ENCODE data around the gene CP.
"Not testable (repeated sequence)": the region's sequence is repeated elsewhere in the genome, so short reads cannot be mapped to it uniquely, and the experiment has no call there.

Gene CP

DNA sequence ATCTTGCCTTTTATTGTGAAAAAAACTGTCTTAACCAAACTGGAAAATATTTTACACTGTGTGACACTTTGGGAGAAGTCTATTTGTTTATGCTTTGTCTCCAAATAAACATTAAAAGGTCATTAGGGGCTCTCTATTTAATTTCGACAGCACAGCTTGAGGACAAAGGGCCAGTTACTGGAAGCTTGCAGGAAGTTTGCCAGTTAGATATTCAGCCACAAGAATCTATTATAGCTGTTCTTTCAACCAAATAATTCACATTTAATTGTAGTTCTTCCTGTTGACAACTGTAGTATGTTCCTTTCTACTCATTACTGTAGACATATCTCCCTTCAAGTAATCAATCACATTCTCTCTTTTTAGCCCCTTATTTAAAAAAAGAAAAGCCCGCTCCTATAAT lies 6.1 kb downstream of the CP start:
- no peak overlapping the region for H3K4me3 Mint-ChIP-seq
- H3K9me3 Mint-ChIP-seq, result peaks cover 4% of the 10 kb centered on the region in 2 donors
- H3K4me1 Mint-ChIP-seq, result no peaks in the 10 kb centered on the region
- no peak for ATAC-seq (replicated peaks)
- H3K27ac Mint-ChIP-seq, result no peak overlapping the region
- H3K27me3 Mint-ChIP-seq, result no peaks in the 10 kb centered on the region
- no peak for DNase-seq
- H3K36me3 Mint-ChIP-seq, result no peaks in the 10 kb centered on the region

DNA sequence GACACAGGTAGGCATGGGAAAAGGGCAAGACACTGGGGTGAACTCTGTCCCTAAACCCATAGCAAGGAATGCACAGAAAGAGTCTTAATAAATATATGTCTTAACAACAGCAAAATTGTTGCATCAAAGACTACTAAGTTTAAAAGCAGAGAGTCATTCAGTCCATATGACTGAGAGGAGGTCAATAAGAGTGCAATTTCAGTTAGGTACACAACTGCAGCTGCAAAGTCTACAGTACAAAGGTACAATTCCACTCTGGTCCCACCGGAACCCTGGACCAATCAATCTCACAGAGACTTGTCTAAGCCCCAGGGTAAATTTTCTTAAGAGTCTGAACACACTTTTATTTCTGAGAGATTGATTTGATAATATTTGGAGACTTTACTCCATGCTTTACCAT lies 6.9 kb downstream of the CP start:
- Mint-ChIP-seq H3K36me3 (no peaks in the 10 kb centered on the region), H3K27me3 (no peaks in the 10 kb centered on the region), H3K4me3 (no peak overlapping the region), H3K4me1 (no peaks in the 10 kb centered on the region), H3K9me3 (peaks cover 4% of the 10 kb centered on the region in 2 donors), H3K27ac (no peak overlapping the region)
- ATAC-seq (replicated peaks), result no peak
- no peak for DNase-seq

GRCh38 chr3:149212386-149212785 lies 9.2 kb downstream of the CP start:
- no peaks in the 10 kb centered on the region for H3K9me3 Mint-ChIP-seq
- DNase-seq, result no peak
- H3K4me3 Mint-ChIP-seq, result no peak overlapping the region
- no peaks in the 10 kb centered on the region for H3K36me3 Mint-ChIP-seq
- no peak overlapping the region for H3K27ac Mint-ChIP-seq
- no peaks in the 10 kb centered on the region for H3K27me3 Mint-ChIP-seq
- ATAC-seq (replicated peaks), result no peak
- H3K4me1 Mint-ChIP-seq, result no peaks in the 10 kb centered on the region

- H3K27me3 Mint-ChIP-seq, result no peaks in the 10 kb centered on the region
- H3K27ac Mint-ChIP-seq, result no peak overlapping the region
- H3K4me3 Mint-ChIP-seq, result no peak overlapping the region
- no peak for ATAC-seq (replicated peaks)
- no peaks in the 10 kb centered on the region for H3K36me3 Mint-ChIP-seq
- no peaks in the 10 kb centered on the region for H3K9me3 Mint-ChIP-seq
- no peak for DNase-seq
- peaks cover 3 to 4% of the 10 kb centered on the region in 2 donors for H3K4me1 Mint-ChIP-seq
Observed at GRCh38 chr3:149209431-149209830, 12.2 kb downstream of the CP start.

GRCh38 chr3:149207475-149207874 lies 14.2 kb downstream of the CP start:
- no peak overlapping the region for H3K4me3 Mint-ChIP-seq
- no peaks in the 10 kb centered on the region for H3K36me3 Mint-ChIP-seq
- no peaks in the 10 kb centered on the region for H3K9me3 Mint-ChIP-seq
- no peak for DNase-seq
- no peak for ATAC-seq (replicated peaks)
- no peak overlapping the region for H3K27ac Mint-ChIP-seq
- H3K27me3 Mint-ChIP-seq, result no peaks in the 10 kb centered on the region
- peaks cover 12 to 18% of the 10 kb centered on the region in 2 donors for H3K4me1 Mint-ChIP-seq

GRCh38 chr3:149204390-149204991 lies 17.1 kb downstream of the CP start:
- no peaks in the 10 kb centered on the region for H3K36me3 Mint-ChIP-seq
- no peak overlapping the region for H3K27ac Mint-ChIP-seq
- no peaks in the 10 kb centered on the region for H3K9me3 Mint-ChIP-seq
- no peak for DNase-seq
- H3K27me3 Mint-ChIP-seq, result peaks cover 0 to 4% of the 10 kb centered on the region in 2 donors
- no peak overlapping the region for H3K4me3 Mint-ChIP-seq
- no peak for ATAC-seq (replicated peaks)
- peaks cover 16 to 18% of the 10 kb centered on the region in 2 donors for H3K4me1 Mint-ChIP-seq

DNA sequence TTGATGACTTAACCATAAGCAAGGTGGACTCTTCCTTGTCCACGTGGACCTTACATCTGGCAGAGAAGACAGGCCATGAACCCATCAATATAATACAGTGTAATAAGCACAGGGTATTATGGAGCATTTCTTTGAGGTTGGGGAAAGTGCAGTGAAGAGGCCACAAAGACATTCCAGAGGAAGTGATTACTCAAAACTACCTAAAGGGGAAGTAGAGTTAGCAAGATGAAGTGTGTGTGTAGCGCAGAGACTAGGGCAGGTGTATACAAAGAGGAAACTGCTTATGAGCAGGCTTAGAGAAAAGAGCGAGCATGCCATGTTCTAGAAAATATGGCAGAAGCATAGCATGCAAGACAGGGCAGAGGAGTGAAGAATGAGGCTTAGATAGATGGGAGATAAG lies 17.9 kb downstream of the CP start:
- Mint-ChIP-seq H3K36me3 (no peaks in the 10 kb centered on the region), H3K27ac (no peak overlapping the region), H3K4me1 (peaks cover 16 to 18% of the 10 kb centered on the region in 2 donors), H3K27me3 (peaks cover 0 to 4% of the 10 kb centered on the region in 2 donors), H3K4me3 (peak overlapping the region in 1 of 2 donors; percentile 2), H3K9me3 (no peaks in the 10 kb centered on the region)
- ATAC-seq (replicated peaks), result peak; percentile 99 to 100
- DNase-seq, result peak; percentile 38

- no peak overlapping the region for H3K4me3 Mint-ChIP-seq
- H3K4me1 Mint-ChIP-seq, result peaks cover 13 to 14% of the 10 kb centered on the region in 2 donors
- no peak for ATAC-seq (replicated peaks)
- H3K36me3 Mint-ChIP-seq, result no peaks in the 10 kb centered on the region
- no peak for DNase-seq
- H3K9me3 Mint-ChIP-seq, result no peaks in the 10 kb centered on the region
- H3K27ac Mint-ChIP-seq, result no peak overlapping the region
- peaks cover 0 to 4% of the 10 kb centered on the region in 2 donors for H3K27me3 Mint-ChIP-seq
Observed at GRCh38 chr3:149199474-149199873, 22.2 kb downstream of the CP start.

GRCh38 chr3:149198611-149199010 lies 23.0 kb downstream of the CP start:
- H3K27me3 Mint-ChIP-seq, result peaks cover 0 to 4% of the 10 kb centered on the region in 2 donors

GRCh38 chr3:149197669-149198068 lies 24.0 kb downstream of the CP start:
- peaks cover 0 to 4% of the 10 kb centered on the region in 2 donors for H3K27me3 Mint-ChIP-seq
- H3K9me3 Mint-ChIP-seq, result no peaks in the 10 kb centered on the region
- DNase-seq, result no peak
- ATAC-seq (replicated peaks), result no peak
- no peak overlapping the region for H3K27ac Mint-ChIP-seq
- no peak overlapping the region for H3K4me3 Mint-ChIP-seq
- no peaks in the 10 kb centered on the region for H3K36me3 Mint-ChIP-seq
- H3K4me1 Mint-ChIP-seq, result peaks cover 0 to 4% of the 10 kb centered on the region in 2 donors

More at GRCh38 chr3:149198611-149199010, 23.0 kb downstream of the CP start:
- DNase-seq (no peak), ATAC-seq (replicated peaks) (no peak)
- Mint-ChIP-seq H3K9me3 (no peaks in the 10 kb centered on the region), H3K36me3 (no peaks in the 10 kb centered on the region), H3K4me3 (no peak overlapping the region), H3K27ac (no peak overlapping the region), H3K4me1 (peaks cover 5% of the 10 kb centered on the region in 2 donors)

GRCh38 chr3:149196805-149197592 lies 24.6 kb downstream of the CP start:
- ATAC-seq (replicated peaks); H3K4me1 Mint-ChIP-seq; H3K36me3 Mint-ChIP-seq; H3K9me3 Mint-ChIP-seq; H3K4me3 Mint-ChIP-seq; H3K27ac Mint-ChIP-seq; H3K27me3 Mint-ChIP-seq; DNase-seq: not testable (repeated sequence)

DNA sequence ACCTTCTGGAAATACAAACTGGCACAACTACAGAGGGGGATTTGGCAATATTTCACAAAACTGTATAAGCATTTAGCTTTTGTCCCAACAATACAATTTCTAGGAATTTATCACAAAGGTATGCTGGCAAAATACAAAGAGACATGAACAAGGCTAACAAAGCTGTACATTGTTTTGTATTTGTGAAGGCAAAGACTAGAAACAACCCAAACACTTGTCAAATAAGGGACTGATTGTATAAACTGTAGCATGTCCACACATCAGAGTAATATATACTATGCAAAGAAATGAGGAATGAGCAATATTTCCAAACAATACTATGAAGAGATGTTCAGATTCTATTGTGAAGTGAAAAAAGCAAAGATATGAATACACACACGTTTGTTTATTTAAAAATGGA lies 26.4 kb downstream of the CP start:
- Mint-ChIP-seq H3K4me1 (no peaks in the 10 kb centered on the region), H3K4me3 (no peak overlapping the region), H3K9me3 (no peaks in the 10 kb centered on the region), H3K36me3 (no peaks in the 10 kb centered on the region), H3K27ac (no peak overlapping the region), H3K27me3 (peaks cover 0 to 4% of the 10 kb centered on the region in 2 donors)
- ATAC-seq (replicated peaks) (no peak), DNase-seq (no peak)

- ATAC-seq (replicated peaks) (no peak), DNase-seq (no peak)
- no peak overlapping the region for H3K4me3 Mint-ChIP-seq
- H3K27ac Mint-ChIP-seq, result no peak overlapping the region
- H3K9me3 Mint-ChIP-seq, result no peaks in the 10 kb centered on the region
- peaks cover 1 to 13% of the 10 kb centered on the region in 2 donors for H3K36me3 Mint-ChIP-seq
- peaks cover 5 to 6% of the 10 kb centered on the region in 2 donors for H3K4me1 Mint-ChIP-seq
- no peaks in the 10 kb centered on the region for H3K27me3 Mint-ChIP-seq
Observed at GRCh38 chr3:149188494-149188893, 33.1 kb downstream of the CP start.

GRCh38 chr3:149186721-149187120 lies 34.9 kb downstream of the CP start:
- peaks cover 5 to 6% of the 10 kb centered on the region in 2 donors for H3K4me1 Mint-ChIP-seq
- no peaks in the 10 kb centered on the region for H3K9me3 Mint-ChIP-seq
- ATAC-seq (replicated peaks) (no peak), DNase-seq (no peak)
- no peak overlapping the region for H3K4me3 Mint-ChIP-seq
- no peak overlapping the region for H3K27ac Mint-ChIP-seq
- peaks cover 1 to 13% of the 10 kb centered on the region in 2 donors for H3K36me3 Mint-ChIP-seq
- no peaks in the 10 kb centered on the region for H3K27me3 Mint-ChIP-seq

- no peak overlapping the region for H3K27ac Mint-ChIP-seq
- H3K4me1 Mint-ChIP-seq, result peaks cover 5 to 6% of the 10 kb centered on the region in 2 donors
- ATAC-seq (replicated peaks) (no peak), DNase-seq (no peak)
- H3K27me3 Mint-ChIP-seq, result no peaks in the 10 kb centered on the region
- H3K4me3 Mint-ChIP-seq, result no peak overlapping the region
- H3K9me3 Mint-ChIP-seq, result no peaks in the 10 kb centered on the region
- peaks cover 1 to 13% of the 10 kb centered on the region in 2 donors for H3K36me3 Mint-ChIP-seq
Observed at GRCh38 chr3:149186219-149186618, 35.4 kb downstream of the CP start.

All from stimulated activated naive B cell treated with anti-CD40 and anti-IgM and Interleukin-4, amounts not matched to agents 10 μg/mL and 1 μg/mL and 100 μg/mL, for 72 hours (primary cell).